SK-N-SH treated with all-trans-retinoic acid at 6 μM for 48 hours (cell line): ENCODE data around the gene GNAZ.

ENCODE experiments used
- ATAC-seq: fragments of 200-7000 bp; cut with Tn5 transposase; 3 replicates; pipeline ENCODE4 v1.9.1; 2020; ENCODE audit warnings: mild to moderate bottlenecking, moderate library complexity
- ARNTL ChIP-seq: fragments of 450-650 bp; formaldehyde crosslinking; IDR thresholded peaks from 2 replicates; pipeline ENCODE4 v1.5.0; 2020; ENCODE audit warnings: low read depth, mild to moderate bottlenecking, moderate library complexity, borderline replicate concordance
- BACH2 ChIP-seq: fragments of 250-450 bp; sonication (Bioruptor Pico); IDR thresholded peaks from 2 replicates; pipeline ENCODE4 v1.9.0; 2021; ENCODE audit warnings: mild to moderate bottlenecking, borderline replicate concordance
- CSDC2 ChIP-seq: fragments of 250-450 bp; sonication (Bioruptor Pico); IDR thresholded peaks from 2 replicates; pipeline ENCODE4 v1.5.0; 2020; ENCODE audit warnings: mild to moderate bottlenecking, moderate library complexity
- ESRRG ChIP-seq: fragments of 250-450 bp; sonication (Bioruptor Pico); IDR thresholded peaks from 2 replicates; pipeline ENCODE4 v1.6.1; 2021; ENCODE audit warnings: mild to moderate bottlenecking
- GLIS3 ChIP-seq: fragments of 250-450 bp; sonication (Bioruptor Pico); IDR thresholded peaks from 2 replicates; pipeline ENCODE4 v1.5.0; 2020; ENCODE audit warnings: mild to moderate bottlenecking, moderate library complexity
- ISL1 ChIP-seq: fragments of 250-450 bp; sonication (Bioruptor Pico); IDR thresholded peaks from 2 replicates; pipeline ENCODE4 v2.1.2; 2022; ENCODE audit warnings: mild to moderate bottlenecking, moderate library complexity
- OSR1 ChIP-seq: fragments of 250-450 bp; sonication (Bioruptor Pico); IDR thresholded peaks from 2 replicates; pipeline ENCODE4 v1.8.0; 2022; ENCODE audit warnings: moderate library complexity, mild to moderate bottlenecking, inconsistent platforms
- PATZ1 ChIP-seq: fragments of 250-450 bp; sonication (Bioruptor Pico); IDR thresholded peaks from 2 replicates; pipeline ENCODE4 v1.8.0; 2020; ENCODE audit warnings: mild to moderate bottlenecking, moderate library complexity, borderline replicate concordance
- POU6F1 ChIP-seq: fragments of 250-450 bp; sonication (Bioruptor Pico); IDR thresholded peaks from 2 replicates; pipeline ENCODE4 v1.8.0; 2021; ENCODE audit warnings: low read depth, mild to moderate bottlenecking, moderate library complexity, borderline replicate concordance
- PPARA ChIP-seq: fragments of 250-450 bp; sonication (Bioruptor Pico); IDR thresholded peaks from 2 replicates; pipeline ENCODE4 v1.5.0; 2020; ENCODE audit warnings: mild to moderate bottlenecking, borderline replicate concordance
- SNAI2 ChIP-seq: fragments of 250-450 bp; sonication (Bioruptor Pico); IDR thresholded peaks from 2 replicates; pipeline ENCODE4 v1.5.0; 2020; ENCODE audit warnings: mild to moderate bottlenecking, moderate library complexity
- TCF4 ChIP-seq: fragments of 250-450 bp; sonication (Bioruptor Pico); IDR thresholded peaks from 2 replicates; pipeline ENCODE4 v1.8.0; 2021; ENCODE audit warnings: mild to moderate bottlenecking, moderate library complexity, borderline replicate concordance
- TOX ChIP-seq: fragments of 250-450 bp; sonication (Bioruptor Pico); IDR thresholded peaks from 2 replicates; pipeline ENCODE4 v1.8.0; 2021; ENCODE audit warnings: mild to moderate bottlenecking, moderate library complexity, borderline replicate concordance
- TSHZ2 ChIP-seq: fragments of 250-450 bp; sonication (Bioruptor Pico); IDR thresholded peaks from 2 replicates; pipeline ENCODE4 v1.5.0; 2020; ENCODE audit warnings: mild to moderate bottlenecking, moderate library complexity
- ZC3H10 ChIP-seq: fragments of 250-450 bp; sonication (Bioruptor Pico); IDR thresholded peaks from 2 replicates; pipeline ENCODE4 v1.5.1; 2021; ENCODE audit warnings: mild to moderate bottlenecking, moderate library complexity
- ZFP3 ChIP-seq: fragments of 250-450 bp; sonication (Bioruptor Pico); IDR thresholded peaks from 2 replicates; pipeline ENCODE4 v1.5.0; 2020; ENCODE audit warnings: mild to moderate bottlenecking, moderate library complexity
- ZNF565 ChIP-seq: fragments of 450-650 bp; formaldehyde crosslinking; conservative IDR thresholded peaks from 2 replicates; pipeline ENCODE4 v1.5.0; 2020; ENCODE audit warnings: low read depth, mild to moderate bottlenecking, moderate library complexity
- ZNF70 ChIP-seq: fragments of 450-650 bp; formaldehyde crosslinking; IDR thresholded peaks from 2 replicates; pipeline ENCODE4 v1.5.0; 2020; ENCODE audit warnings: mild to moderate bottlenecking, moderate library complexity
- ZNF8 ChIP-seq: fragments of 450-650 bp; formaldehyde crosslinking; IDR thresholded peaks from 2 replicates; pipeline ENCODE4 v1.5.0; 2020; ENCODE audit warnings: mild to moderate bottlenecking, moderate library complexity
- TF ChIP-seq, protein P1 (sequence below): fragments of 250-450 bp; sonication (Bioruptor Pico); IDR thresholded peaks from 2 replicates; pipeline ENCODE4 v1.5.1; 2020; ENCODE audit warnings: low read depth, mild to moderate bottlenecking, moderate library complexity
- TF ChIP-seq, protein P2 (sequence below): fragments of 250-450 bp; sonication (Bioruptor Pico); IDR thresholded peaks from 2 replicates; pipeline ENCODE4 v1.5.1; 2021; ENCODE audit warnings: mild to moderate bottlenecking, moderate library complexity

Gene GNAZ

DNA sequence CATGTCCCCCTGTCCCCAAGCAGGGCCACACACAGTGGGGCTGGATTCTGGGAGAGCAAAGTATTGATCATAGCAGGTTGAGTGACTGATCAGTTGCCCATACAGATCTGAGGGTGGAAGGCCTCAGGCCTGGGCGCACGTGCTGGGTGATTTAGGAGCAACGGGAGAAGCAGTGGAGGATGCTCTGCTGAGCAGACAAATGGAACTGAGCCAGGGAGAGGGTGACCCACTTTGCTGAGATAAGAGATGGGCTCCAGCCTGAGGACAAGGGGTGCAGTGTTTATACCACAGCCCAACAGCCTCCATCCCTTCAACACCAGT is 15.0 kb downstream of the GNAZ start:
- no peak for ATAC-seq
- TF ChIP-seq, protein P1, sequence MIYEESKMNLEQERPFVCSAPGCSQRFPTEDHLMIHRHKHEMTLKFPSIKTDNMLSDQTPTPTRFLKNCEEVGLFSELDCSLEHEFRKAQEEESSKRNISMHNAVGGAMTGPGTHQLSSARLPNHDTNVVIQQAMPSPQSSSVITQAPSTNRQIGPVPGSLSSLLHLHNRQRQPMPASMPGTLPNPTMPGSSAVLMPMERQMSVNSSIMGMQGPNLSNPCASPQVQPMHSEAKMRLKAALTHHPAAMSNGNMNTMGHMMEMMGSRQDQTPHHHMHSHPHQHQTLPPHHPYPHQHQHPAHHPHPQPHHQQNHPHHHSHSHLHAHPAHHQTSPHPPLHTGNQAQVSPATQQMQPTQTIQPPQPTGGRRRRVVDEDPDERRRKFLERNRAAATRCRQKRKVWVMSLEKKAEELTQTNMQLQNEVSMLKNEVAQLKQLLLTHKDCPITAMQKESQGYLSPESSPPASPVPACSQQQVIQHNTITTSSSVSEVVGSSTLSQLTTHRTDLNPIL: no peak
- TF ChIP-seq OSR1 (no peak), BACH2 (no peak), ARNTL (CRISPR knock-in tag) (no peak), SNAI2 (CRISPR knock-in tag) (no peak), PATZ1 (CRISPR knock-in tag) (no peak), ZNF70 (no peak)
- TF ChIP-seq, all 23 proteins: peak for 0

GRCh38 chr22:23085785-23086184 is 15.5 kb downstream of the GNAZ start:
- no peak for ATAC-seq
- TF ChIP-seq CSDC2 (CRISPR knock-in tag) (no peak), TCF4 (CRISPR knock-in tag) (no peak), OSR1 (no peak), BACH2 (no peak), GLIS3 (CRISPR knock-in tag) (no peak), ESRRG (CRISPR knock-in tag) (no peak), PPARA (CRISPR knock-in tag) (no peak), TOX (CRISPR knock-in tag) (no peak), ZC3H10 (CRISPR knock-in tag) (no peak), TSHZ2 (no peak), ISL1 (CRISPR knock-in tag) (no peak), PATZ1 (CRISPR knock-in tag) (no peak), ZFP3 (no peak), ZNF8 (no peak), POU6F1 (no peak), SNAI2 (CRISPR knock-in tag) (no peak), ZNF565 (no peak), ZNF70 (no peak)
- TF ChIP-seq, protein P1: no peak
- TF ChIP-seq, protein P2, sequence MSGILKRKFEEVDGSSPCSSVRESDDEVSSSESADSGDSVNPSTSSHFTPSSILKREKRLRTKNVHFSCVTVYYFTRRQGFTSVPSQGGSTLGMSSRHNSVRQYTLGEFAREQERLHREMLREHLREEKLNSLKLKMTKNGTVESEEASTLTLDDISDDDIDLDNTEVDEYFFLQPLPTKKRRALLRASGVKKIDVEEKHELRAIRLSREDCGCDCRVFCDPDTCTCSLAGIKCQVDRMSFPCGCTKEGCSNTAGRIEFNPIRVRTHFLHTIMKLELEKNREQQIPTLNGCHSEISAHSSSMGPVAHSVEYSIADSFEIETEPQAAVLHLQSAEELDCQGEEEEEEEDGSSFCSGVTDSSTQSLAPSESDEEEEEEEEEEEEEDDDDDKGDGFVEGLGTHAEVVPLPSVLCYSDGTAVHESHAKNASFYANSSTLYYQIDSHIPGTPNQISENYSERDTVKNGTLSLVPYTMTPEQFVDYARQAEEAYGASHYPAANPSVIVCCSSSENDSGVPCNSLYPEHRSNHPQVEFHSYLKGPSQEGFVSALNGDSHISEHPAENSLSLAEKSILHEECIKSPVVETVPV (CRISPR knock-in tag): no peak
